GM12878 (cell line): ENCODE data around the gene DOC2B.

Experiments
- CBFB ChIP-seq: IDR thresholded peaks from 2 replicates; pipeline ENCODE4 v1.6.1; 2016; ENCODE audit warnings: antibody characterized with exemption, low read depth
- CBX3 ChIP-seq: fragments of 200-600 bp; sonication (generic); IDR thresholded peaks from 2 replicates; pipeline ENCODE4 v1.6.1; 2016; ENCODE audit warnings: low read depth, borderline replicate concordance
- CHD1 ChIP-seq: IDR thresholded peaks from 2 replicates; pipeline ENCODE4 v1.6.1; 2012; ENCODE audit warnings: low read depth, low read length, improper control_type of control experiment
- CHD2 ChIP-seq: IDR thresholded peaks from 2 replicates; pipeline ENCODE4 v1.6.1; 2011; ENCODE audit warnings: low read depth, low read length, improper control_type of control experiment, borderline replicate concordance
- RFX5 ChIP-seq: IDR thresholded peaks from 2 replicates; pipeline ENCODE4 v1.6.1; 2011; ENCODE audit warnings: low read depth, low read length, improper control_type of control experiment
- SIN3A ChIP-seq: IDR thresholded peaks from 2 replicates; pipeline ENCODE4 v1.6.1; 2012; ENCODE audit warnings: low read depth, low read length, improper control_type of control experiment
- SREBF1 ChIP-seq: IDR thresholded peaks from 2 replicates; pipeline ENCODE4 v1.6.1; 2012; ENCODE audit warnings: mild to moderate bottlenecking, low read length
- ZNF207 ChIP-seq: fragments of 450-650 bp; IDR thresholded peaks from 2 replicates; pipeline ENCODE4 v1.6.1; 2014; ENCODE audit warnings: antibody characterized with exemption, mild to moderate bottlenecking, borderline replicate concordance
- TF ChIP-seq, protein P1 (sequence below), 3 experiments: IDR thresholded peaks in 2 of 3; conservative IDR thresholded peaks in 1 of 3; 2 replicates each; pipeline ENCODE4 v1.5.1; 2011; ENCODE audit warnings: low read depth in 3 of 3, low read length in 3 of 3, mild to moderate bottlenecking in 3 of 3, control low read depth in 2 of 3, moderate library complexity in 2 of 3, inconsistent platforms in 1 of 3, mixed read lengths in 1 of 3; ENCODE audit not compliant: control insufficient read depth in 2 of 3, insufficient read depth in 1 of 3; ENCODE audit errors: extremely low read depth in 1 of 3
- TF ChIP-seq, protein P2 (sequence below): IDR thresholded peaks from 2 replicates; pipeline ENCODE4 v1.6.1; 2012; ENCODE audit warnings: mild to moderate bottlenecking, low read depth, low read length
- TF ChIP-seq, protein P3 (sequence below): IDR thresholded peaks from 2 replicates; pipeline ENCODE4 v1.6.1; 2011; ENCODE audit warnings: low read depth, low read length, improper control_type of control experiment, borderline replicate concordance

DNA sequence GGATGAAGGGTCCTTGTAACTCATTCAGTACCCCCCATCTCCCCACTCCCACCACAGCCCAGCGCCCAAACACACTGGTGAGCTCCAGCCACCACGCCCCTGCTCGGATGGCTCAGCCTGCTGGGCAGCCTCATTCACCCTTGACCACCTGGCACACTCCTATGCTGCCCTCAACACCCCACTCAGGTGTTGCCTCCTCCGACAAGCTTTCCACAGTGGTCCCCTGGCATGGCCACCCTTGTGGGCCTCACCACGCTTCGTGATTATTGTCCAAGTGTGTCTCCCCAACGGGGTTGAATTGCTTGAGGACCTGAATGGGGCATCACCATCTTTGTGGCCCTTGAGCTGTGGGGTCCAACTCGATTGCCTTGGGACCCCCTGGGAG lies 12.0 kb upstream of the DOC2B start:
- TF ChIP-seq, protein P1, sequence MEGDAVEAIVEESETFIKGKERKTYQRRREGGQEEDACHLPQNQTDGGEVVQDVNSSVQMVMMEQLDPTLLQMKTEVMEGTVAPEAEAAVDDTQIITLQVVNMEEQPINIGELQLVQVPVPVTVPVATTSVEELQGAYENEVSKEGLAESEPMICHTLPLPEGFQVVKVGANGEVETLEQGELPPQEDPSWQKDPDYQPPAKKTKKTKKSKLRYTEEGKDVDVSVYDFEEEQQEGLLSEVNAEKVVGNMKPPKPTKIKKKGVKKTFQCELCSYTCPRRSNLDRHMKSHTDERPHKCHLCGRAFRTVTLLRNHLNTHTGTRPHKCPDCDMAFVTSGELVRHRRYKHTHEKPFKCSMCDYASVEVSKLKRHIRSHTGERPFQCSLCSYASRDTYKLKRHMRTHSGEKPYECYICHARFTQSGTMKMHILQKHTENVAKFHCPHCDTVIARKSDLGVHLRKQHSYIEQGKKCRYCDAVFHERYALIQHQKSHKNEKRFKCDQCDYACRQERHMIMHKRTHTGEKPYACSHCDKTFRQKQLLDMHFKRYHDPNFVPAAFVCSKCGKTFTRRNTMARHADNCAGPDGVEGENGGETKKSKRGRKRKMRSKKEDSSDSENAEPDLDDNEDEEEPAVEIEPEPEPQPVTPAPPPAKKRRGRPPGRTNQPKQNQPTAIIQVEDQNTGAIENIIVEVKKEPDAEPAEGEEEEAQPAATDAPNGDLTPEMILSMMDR (IDR thresholded peaks at IDR 0.05 in 2 of 3, conservative IDR thresholded peaks at IDR 0.05 in 1 of 3; ENCODE audit: control insufficient read depth in 2 of 3, extremely low read depth in 1 of 3, insufficient read depth in 1 of 3, low read depth in 3 of 3, low read length in 3 of 3) = no peak
- TF ChIP-seq SREBF1 = no peak
- TF ChIP-seq RFX5 = no peak
- no peak for TF ChIP-seq CHD2
- TF ChIP-seq, protein P2, sequence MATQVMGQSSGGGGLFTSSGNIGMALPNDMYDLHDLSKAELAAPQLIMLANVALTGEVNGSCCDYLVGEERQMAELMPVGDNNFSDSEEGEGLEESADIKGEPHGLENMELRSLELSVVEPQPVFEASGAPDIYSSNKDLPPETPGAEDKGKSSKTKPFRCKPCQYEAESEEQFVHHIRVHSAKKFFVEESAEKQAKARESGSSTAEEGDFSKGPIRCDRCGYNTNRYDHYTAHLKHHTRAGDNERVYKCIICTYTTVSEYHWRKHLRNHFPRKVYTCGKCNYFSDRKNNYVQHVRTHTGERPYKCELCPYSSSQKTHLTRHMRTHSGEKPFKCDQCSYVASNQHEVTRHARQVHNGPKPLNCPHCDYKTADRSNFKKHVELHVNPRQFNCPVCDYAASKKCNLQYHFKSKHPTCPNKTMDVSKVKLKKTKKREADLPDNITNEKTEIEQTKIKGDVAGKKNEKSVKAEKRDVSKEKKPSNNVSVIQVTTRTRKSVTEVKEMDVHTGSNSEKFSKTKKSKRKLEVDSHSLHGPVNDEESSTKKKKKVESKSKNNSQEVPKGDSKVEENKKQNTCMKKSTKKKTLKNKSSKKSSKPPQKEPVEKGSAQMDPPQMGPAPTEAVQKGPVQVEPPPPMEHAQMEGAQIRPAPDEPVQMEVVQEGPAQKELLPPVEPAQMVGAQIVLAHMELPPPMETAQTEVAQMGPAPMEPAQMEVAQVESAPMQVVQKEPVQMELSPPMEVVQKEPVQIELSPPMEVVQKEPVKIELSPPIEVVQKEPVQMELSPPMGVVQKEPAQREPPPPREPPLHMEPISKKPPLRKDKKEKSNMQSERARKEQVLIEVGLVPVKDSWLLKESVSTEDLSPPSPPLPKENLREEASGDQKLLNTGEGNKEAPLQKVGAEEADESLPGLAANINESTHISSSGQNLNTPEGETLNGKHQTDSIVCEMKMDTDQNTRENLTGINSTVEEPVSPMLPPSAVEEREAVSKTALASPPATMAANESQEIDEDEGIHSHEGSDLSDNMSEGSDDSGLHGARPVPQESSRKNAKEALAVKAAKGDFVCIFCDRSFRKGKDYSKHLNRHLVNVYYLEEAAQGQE = no peak
- TF ChIP-seq SIN3A = no peak
- TF ChIP-seq ZNF207 = no peak
- no peak for TF ChIP-seq CBFB
- no peak for TF ChIP-seq CBX3
- TF ChIP-seq, protein P3, sequence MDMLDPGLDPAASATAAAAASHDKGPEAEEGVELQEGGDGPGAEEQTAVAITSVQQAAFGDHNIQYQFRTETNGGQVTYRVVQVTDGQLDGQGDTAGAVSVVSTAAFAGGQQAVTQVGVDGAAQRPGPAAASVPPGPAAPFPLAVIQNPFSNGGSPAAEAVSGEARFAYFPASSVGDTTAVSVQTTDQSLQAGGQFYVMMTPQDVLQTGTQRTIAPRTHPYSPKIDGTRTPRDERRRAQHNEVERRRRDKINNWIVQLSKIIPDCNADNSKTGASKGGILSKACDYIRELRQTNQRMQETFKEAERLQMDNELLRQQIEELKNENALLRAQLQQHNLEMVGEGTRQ = no peak
- no peak for TF ChIP-seq CHD1
